GM12878 (cell line): ENCODE data around the gene PREX1. TPM values are rescaled to one million over a fixed set of nuclear protein-coding genes. Genes with fewer than 3 reads are reported as not detected.

Experiments
- ATAC-seq: fragments of 200-7000 bp; cut with Tn5 transposase; 3 replicates; pipeline ENCODE4 v1.9.1; 2020; ENCODE audit warnings: mild to moderate bottlenecking, moderate library complexity
- BruUV-seq: library from RNA; stranded (reverse); fragments of 400-500 nt; replicated peaks from 2 replicates; lab custom pipeline; 2021; lab: Mats Ljungman, UMichigan
- CTCF ChIA-PET: fragments of 300-600 bp; sonication (Branson Sonifier 250); formaldehyde crosslinking; extraction: SDS; loops from one replicate; lab custom pipeline; 2021; ENCODE audit warnings: inconsistent platforms; lab: Yijun Ruan, JAX
- POLR2A ChIA-PET: fragments of 350-600 bp; formaldehyde crosslinking; extraction: SDS; loops from one replicate; lab custom pipeline; 2021; ENCODE audit warnings: inconsistent platforms; lab: Charles Lee
- RAD21 ChIA-PET: fragments of 300-600 bp; sonication (Branson Sonifier 250); formaldehyde crosslinking; loops from one replicate; lab custom pipeline; 2023; ENCODE audit warnings: antibody characterized with exemption; ENCODE audit not compliant: unreplicated experiment; lab: Charles Lee
- SMC1A ChIA-PET: fragments of 300-600 bp; sonication (Branson Sonifier 250); formaldehyde crosslinking; loops from one replicate; lab custom pipeline; 2023; ENCODE audit not compliant: unreplicated experiment, uncharacterized antibody; lab: Charles Lee
- DNase-seq: peaks from one replicate; pipeline ENCODE4 v3.0.0-alpha.2; 2011; ENCODE audit warnings: low read depth, low spot score
- FAIRE-seq: peaks from 3 replicates; lab custom pipeline; 2011; peaks lifted over from hg19 to GRCh38; lab: Jason Lieb, UNC
- H2AFZ ChIP-seq: 2 replicates; pipeline ENCODE4 v1.6.0; 2011; ENCODE audit warnings: low read depth, low read length, control low read depth; ENCODE audit not compliant: control insufficient read depth
- H3K27ac ChIP-seq: 2 replicates; pipeline ENCODE4 v1.5.1; 2011; ENCODE audit warnings: control low read depth; ENCODE audit not compliant: control insufficient read depth, insufficient read depth
- H3K27me3 ChIP-seq, 2 experiments: replicated peaks in 1 of 2; 2 replicates each; pipeline versions ENCODE4 v1.6.0 to v1.6.1; 2011; ENCODE audit warnings: low read length in 1 of 2; ENCODE audit not compliant: control insufficient read depth in 2 of 2, insufficient read depth in 2 of 2
- H3K36me3 ChIP-seq, 2 experiments: 2 replicates each; pipeline ENCODE4 v1.5.1; 2011; ENCODE audit warnings: low read length in 1 of 2; ENCODE audit not compliant: control insufficient read depth in 2 of 2, insufficient read depth in 2 of 2
- H3K4me1 ChIP-seq: 2 replicates; pipeline ENCODE4 v1.6.1; 2011; ENCODE audit warnings: mild to moderate bottlenecking, low read length, moderate library complexity, mixed read lengths; ENCODE audit not compliant: control insufficient read depth, insufficient read depth
- H3K4me2 ChIP-seq: 2 replicates; pipeline ENCODE4 v1.6.0; 2011; ENCODE audit warnings: control low read depth; ENCODE audit not compliant: control insufficient read depth, insufficient read depth
- H3K4me3 ChIP-seq: fragments of 200-600 bp; sonication (generic); 2 replicates; pipeline ENCODE4 v1.5.1; 2016
- H3K79me2 ChIP-seq: 2 replicates; pipeline ENCODE4 v1.6.0; 2011; ENCODE audit warnings: low read length; ENCODE audit not compliant: control insufficient read depth, insufficient read depth
- H3K9ac ChIP-seq: 2 replicates; pipeline ENCODE4 v1.8.0; 2011; ENCODE audit warnings: low read length, control low read depth, mixed read lengths; ENCODE audit not compliant: control insufficient read depth, insufficient read depth
- H3K9me3 ChIP-seq: replicated peaks from 3 replicates; pipeline ENCODE4 v1.5.1; 2011; ENCODE audit warnings: mild to moderate bottlenecking, low read length; ENCODE audit not compliant: control insufficient read depth, insufficient read depth
- H4K20me1 ChIP-seq: 2 replicates; pipeline ENCODE4 v1.6.0; 2011; ENCODE audit not compliant: control insufficient read depth, insufficient read depth
- CBFB ChIP-seq: IDR thresholded peaks from 2 replicates; pipeline ENCODE4 v1.6.1; 2016; ENCODE audit warnings: antibody characterized with exemption, low read depth
- CEBPZ ChIP-seq: fragments of 150-350 bp; IDR thresholded peaks from 2 replicates; pipeline ENCODE4 v1.6.1; 2016; ENCODE audit warnings: low read depth, low read length
- ETV6 ChIP-seq, 2 experiments: fragments of 450-650 bp in 1 of 2; IDR thresholded peaks in 1 of 2; conservative IDR thresholded peaks in 1 of 2; 2 replicates each; pipeline ENCODE4 v1.6.1; 2014; ENCODE audit warnings: antibody characterized with exemption in 1 of 2, borderline replicate concordance in 1 of 2, low read depth in 1 of 2, mild to moderate bottlenecking in 1 of 2, moderate library complexity in 1 of 2
- FOXK2 ChIP-seq: fragments of 450-650 bp; IDR thresholded peaks from 2 replicates; pipeline ENCODE4 v1.6.1; 2017; ENCODE audit warnings: mild to moderate bottlenecking, moderate library complexity
- KAT2A ChIP-seq: conservative IDR thresholded peaks from 2 replicates; pipeline ENCODE4 v1.6.1; 2011; ENCODE audit warnings: low read depth, low read length; ENCODE audit not compliant: control insufficient read depth
- MTA3 ChIP-seq: IDR thresholded peaks from 2 replicates; pipeline ENCODE4 v1.6.1; 2012; ENCODE audit warnings: low read length, inconsistent platforms, borderline replicate concordance
- NFXL1 ChIP-seq: fragments of 450-650 bp; IDR thresholded peaks from 2 replicates; pipeline ENCODE4 v1.6.1; 2017; ENCODE audit warnings: antibody characterized with exemption, mild to moderate bottlenecking, borderline replicate concordance
- NKRF ChIP-seq: fragments of 450-650 bp; conservative IDR thresholded peaks from 2 replicates; pipeline ENCODE4 v1.6.1; 2017; ENCODE audit warnings: mild to moderate bottlenecking, moderate library complexity
- PML ChIP-seq: IDR thresholded peaks from 2 replicates; pipeline ENCODE4 v1.6.1; 2012; ENCODE audit warnings: low read length, inconsistent platforms
- RCOR1 ChIP-seq: conservative IDR thresholded peaks from 2 replicates; pipeline ENCODE4 v1.6.1; 2012; ENCODE audit warnings: low read depth, low read length, improper control_type of control experiment
- SKIL ChIP-seq: fragments of 450-650 bp; IDR thresholded peaks from 2 replicates; pipeline ENCODE4 v1.6.1; 2017; ENCODE audit warnings: mild to moderate bottlenecking, low read depth, inconsistent platforms; ENCODE audit not compliant: poor library complexity, severe bottlenecking
- WGBS: methylation state at CpG from one replicate; pipeline ENCODE4 v1.1.6; 2016; ENCODE audit warnings: low lambda C conversion rate; ENCODE audit not compliant: insufficient replicate concordance, insufficient coverage; ENCODE audit errors: missing lambda C conversion rate; 5-methylcytosine and 5-hydroxymethylcytosine counted together
- in situ Hi-C: fragments of 300-500 bp; cut with MboI; formaldehyde crosslinking; loops from 9 replicates; pipeline ENCODE4 v1.14.3; 2018; ENCODE audit warnings: mixed read lengths
- intact Hi-C: fragments of 100-400 bp; cut with micrococcal nuclease; formaldehyde crosslinking; loops from one replicate; pipeline ENCODE4 v1.14.2; 2022; ENCODE audit not compliant: unreplicated experiment
- polyA plus RNA-seq, 11 experiments: library from polyadenylated mRNA; depleted of rRNA in 4 of 11; unstranded in 6 of 11; stranded (reverse) in 5 of 11; fragments of >200 nt; fragmentation: Nextera tagmentation in 4 of 11; fragmentation: Illumina TruSeq in 1 of 11; extraction: Ambion mirVana in 4 of 11; extraction: Trizol in 1 of 11; gene quantifications; 1 replicate in 1 of 11; 2 replicates in 10 of 11; pipeline versions ENCODE4 v1.2.1 to v1.2.3, GENCODE V29; 2011 to 2016; ENCODE audit warnings: inconsistent platforms in 2 of 11, missing spikeins in 2 of 11, low read depth in 1 of 11
- total RNA-seq, 4 experiments: library from RNA; depleted of rRNA in 3 of 4; stranded (reverse); fragments of >200 nt in 3 of 4; fragmentation: Illumina TruSeq in 1 of 4; extraction: Trizol in 1 of 4; gene quantifications; 2 replicates each; pipeline versions ENCODE4 v1.2.1 to v1.2.3, GENCODE V29; 2013 to 2021

The PREX1 gene
- total and polyA plus RNA-seq, 10 of the 15 experiments (the other 5 are each of a cell fraction or from before 2014, with no cell fraction given): 2.6 to 114 (median 38.9) TPM

- H3K27me3 ChIP-seq: no peaks in the 10 kb centered on the region
- ChIA-PET POLR2A (interaction anchor here (0.6 kb wide), 1 partner anchor 251 kb away, joined by 3 read pairs; no protein-coding TSS in a partner anchor), CTCF (interaction anchor here (2.4 kb wide), 1 partner anchor 14 kb away, joined by 9 read pairs; no protein-coding TSS in a partner anchor), SMC1A (no interaction called here), RAD21 (interaction anchor here (0.8 kb wide), 1 partner anchor 13 kb away, joined by 4 read pairs; no protein-coding TSS in a partner anchor)
- H4K20me1 ChIP-seq: no peaks in the 10 kb centered on the region
- H3K4me3 ChIP-seq: no peak overlapping the region
- ATAC-seq (no peak), DNase-seq (no peak), FAIRE-seq (no peak)
- H2AFZ ChIP-seq: no peak overlapping the region
- TF ChIP-seq MTA3: no peak
- TF ChIP-seq SKIL: no peak
- no peak for TF ChIP-seq CEBPZ
- no peak for TF ChIP-seq PML
- no peak for TF ChIP-seq CBFB
- TF ChIP-seq RCOR1: no peak
- no peak for TF ChIP-seq NKRF
- TF ChIP-seq KAT2A: no peak
- no peak for TF ChIP-seq ETV6 (conservative IDR thresholded peaks at IDR 0.05 in 1 of 2, IDR thresholded peaks at IDR 0.05 in 1 of 2; ENCODE audit: borderline replicate concordance in 1 of 2, low read depth in 1 of 2)
- TF ChIP-seq FOXK2: no peak
- no peak for TF ChIP-seq NFXL1
- intact Hi-C loops: no loop called here
- H3K36me3 ChIP-seq: no peaks in the 10 kb centered on the region; a peak in 1 of 4 replicates
- 19% methylated on average over 12 of the region's 12 CpGs for WGBS
- no peaks in the 10 kb centered on the region; the same call in 2 of the 3 replicates for H3K9me3 ChIP-seq
- no peak overlapping the region for H3K4me2 ChIP-seq
- H3K79me2 ChIP-seq: no peaks in the 10 kb centered on the region
- H3K27ac ChIP-seq: no peak overlapping the region
- H3K9ac ChIP-seq: no peak overlapping the region
- peaks cover 18% of the 10 kb centered on the region for H3K4me1 ChIP-seq
- no TSS peak for BruUV-seq
- in situ Hi-C loops: no loop called here
These were observed 220.8 kb downstream of the PREX1 start for GRCh38 chr20:48606841-48607543.
